MCF 10A (cell line): ENCODE measurements around the gene PMVK. TPM values are rescaled to one million over a fixed set of nuclear protein-coding genes. Genes with fewer than 3 reads are reported as not detected.
A peak's percentile ranks its signal among the peaks of the same experiment; 100 is the strongest.

Experiments
- BruUV-seq: library from RNA; stranded (reverse); fragments of 400-500 nt; replicated peaks from 2 replicates; lab custom pipeline; 2021; lab: Mats Ljungman, UMichigan
- CTCF ChIA-PET: fragments of 300-600 bp; sonication (Branson Sonifier 250); formaldehyde crosslinking; extraction: SDS; loops from one replicate; lab custom pipeline; 2021; ENCODE audit warnings: antibody characterized with exemption, inconsistent platforms; lab: Yijun Ruan, JAX
- POLR2A ChIA-PET: fragments of 300-600, 350-650 bp; sonication (Branson Sonifier 250); formaldehyde crosslinking; extraction: SDS; loops from one replicate; lab custom pipeline; 2020; ENCODE audit warnings: antibody characterized with exemption, inconsistent platforms; lab: Yijun Ruan, JAX
- DNase-seq: peaks from one replicate; pipeline ENCODE4 v3.0.0-alpha.2; 2018; ENCODE audit not compliant: unreplicated experiment
- H3K27ac Mint-ChIP-seq: one replicate; pipeline ENCODE4 v1.8.0; 2022; ENCODE audit warnings: mild to moderate bottlenecking, low read depth, mixed read lengths; ENCODE audit not compliant: unreplicated experiment
- H3K27me3 Mint-ChIP-seq: one replicate; pipeline ENCODE4 v1.8.0; 2022; ENCODE audit warnings: mixed read lengths; ENCODE audit not compliant: insufficient read depth, unreplicated experiment
- H3K36me3 Mint-ChIP-seq: one replicate; pipeline ENCODE4 v1.8.0; 2022; ENCODE audit warnings: mild to moderate bottlenecking, moderate library complexity, mixed read lengths; ENCODE audit not compliant: insufficient read depth, unreplicated experiment
- H3K4me1 Mint-ChIP-seq: one replicate; pipeline ENCODE4 v1.8.0; 2022; ENCODE audit warnings: mixed read lengths; ENCODE audit not compliant: insufficient read depth, unreplicated experiment
- H3K4me3 Mint-ChIP-seq: one replicate; pipeline ENCODE4 v1.8.0; 2022; ENCODE audit warnings: mild to moderate bottlenecking, moderate library complexity, mixed read lengths; ENCODE audit not compliant: unreplicated experiment
- H3K9me3 Mint-ChIP-seq: one replicate; pipeline ENCODE4 v1.8.0; 2022; ENCODE audit warnings: mixed read lengths; ENCODE audit not compliant: unreplicated experiment
- intact Hi-C: fragments of 100-400 bp; cut with micrococcal nuclease; formaldehyde crosslinking; loops from 2 replicates; pipeline ENCODE4 v1.14.1; 2022
- total RNA-seq: library from RNA; stranded (reverse); gene quantifications from 2 replicates; pipeline ENCODE4 v1.2.3, GENCODE V29; 2022
- TF ChIP-seq, protein P1 (sequence below): fragments of 200-600 bp; IDR thresholded peaks from one replicate; pipeline ENCODE4 v1.8.0; 2022; ENCODE audit warnings: antibody characterized with exemption, mild to moderate bottlenecking; ENCODE audit not compliant: unreplicated experiment

PMVK gene
- total RNA-seq, 1 experiment from 2014 or later: 68.9 TPM

DNA sequence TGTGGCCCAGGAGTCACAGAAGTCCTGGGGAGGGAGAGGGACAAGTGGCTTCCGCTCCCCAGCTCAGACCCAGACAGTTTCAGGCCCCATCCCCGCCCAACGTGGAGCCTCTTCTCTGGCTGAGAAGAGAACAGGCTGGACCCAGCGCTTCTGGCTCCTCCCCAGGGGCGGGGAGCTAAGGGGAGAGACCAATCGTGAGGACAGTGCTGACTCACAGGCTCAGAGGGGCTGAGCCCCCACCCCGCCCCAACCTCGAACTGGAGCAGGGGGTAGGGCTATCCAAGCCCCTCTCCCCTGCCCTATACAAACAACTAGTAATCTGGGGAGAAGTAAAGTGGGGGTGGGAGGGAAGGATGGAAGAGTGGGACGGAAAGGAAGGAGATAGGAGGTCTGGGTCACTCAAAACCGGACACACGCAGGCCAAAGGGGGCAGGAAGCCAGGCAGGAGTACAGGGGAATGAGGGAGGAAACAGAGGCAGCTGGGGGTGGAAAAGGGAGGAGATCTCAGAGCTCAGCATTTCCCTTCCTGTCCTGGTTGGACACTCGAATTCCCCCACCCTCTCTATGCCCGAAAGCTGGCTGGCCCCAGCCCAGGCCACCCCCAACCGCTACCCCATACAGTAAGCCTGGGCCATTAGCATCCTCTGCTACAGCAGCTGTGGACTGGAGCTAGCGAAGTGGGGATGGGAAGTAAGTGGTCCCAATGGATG lies 34.3 kb upstream of the PMVK start, which contains the start of gene SHC1:
SHC1 (minus strand) TSS at position 117 of the 710 bp plus-strand sequence. CDS start 221 bp downstream, outside the sequence.
- DNase-seq: peak; percentile 99
- Mint-ChIP-seq H3K27me3 (no peaks in the 10 kb centered on the region), H3K27ac (no peak within 1 kb of the TSS), H3K4me1 (peaks cover 40% of the 10 kb centered on the region), H3K9me3 (no peaks in the 10 kb centered on the region), H3K4me3 (no peak within 1 kb of the TSS), H3K36me3 (peaks cover 53% of the 10 kb centered on the region)
- intact Hi-C loops: loop anchor here (1.0 to 5.0 kb wide), 3 partner anchors 14 to 202 kb away; partner anchors contain the start of genes KRTCAP2 and TRIM46
- POLR2A ChIA-PET: interaction anchor here (0.6 to 41.1 kb wide), 31 partner anchors 0 to 964 kb away, joined by 3 to 1917 read pairs (median 6); partner anchors contain the start of genes ADAM15, ADAR, CKS1B and CLK2
- no TSS peak for BruUV-seq
- TF ChIP-seq, protein P1, sequence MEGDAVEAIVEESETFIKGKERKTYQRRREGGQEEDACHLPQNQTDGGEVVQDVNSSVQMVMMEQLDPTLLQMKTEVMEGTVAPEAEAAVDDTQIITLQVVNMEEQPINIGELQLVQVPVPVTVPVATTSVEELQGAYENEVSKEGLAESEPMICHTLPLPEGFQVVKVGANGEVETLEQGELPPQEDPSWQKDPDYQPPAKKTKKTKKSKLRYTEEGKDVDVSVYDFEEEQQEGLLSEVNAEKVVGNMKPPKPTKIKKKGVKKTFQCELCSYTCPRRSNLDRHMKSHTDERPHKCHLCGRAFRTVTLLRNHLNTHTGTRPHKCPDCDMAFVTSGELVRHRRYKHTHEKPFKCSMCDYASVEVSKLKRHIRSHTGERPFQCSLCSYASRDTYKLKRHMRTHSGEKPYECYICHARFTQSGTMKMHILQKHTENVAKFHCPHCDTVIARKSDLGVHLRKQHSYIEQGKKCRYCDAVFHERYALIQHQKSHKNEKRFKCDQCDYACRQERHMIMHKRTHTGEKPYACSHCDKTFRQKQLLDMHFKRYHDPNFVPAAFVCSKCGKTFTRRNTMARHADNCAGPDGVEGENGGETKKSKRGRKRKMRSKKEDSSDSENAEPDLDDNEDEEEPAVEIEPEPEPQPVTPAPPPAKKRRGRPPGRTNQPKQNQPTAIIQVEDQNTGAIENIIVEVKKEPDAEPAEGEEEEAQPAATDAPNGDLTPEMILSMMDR: no peak
- CTCF ChIA-PET: interaction anchor here (0.5 to 6.7 kb wide), 32 partner anchors 9 to 411 kb away, joined by 3 to 64 read pairs (median 5); partner anchors contain the start of genes ADAM15, FLAD1, KRTCAP2 and LENEP

DNA sequence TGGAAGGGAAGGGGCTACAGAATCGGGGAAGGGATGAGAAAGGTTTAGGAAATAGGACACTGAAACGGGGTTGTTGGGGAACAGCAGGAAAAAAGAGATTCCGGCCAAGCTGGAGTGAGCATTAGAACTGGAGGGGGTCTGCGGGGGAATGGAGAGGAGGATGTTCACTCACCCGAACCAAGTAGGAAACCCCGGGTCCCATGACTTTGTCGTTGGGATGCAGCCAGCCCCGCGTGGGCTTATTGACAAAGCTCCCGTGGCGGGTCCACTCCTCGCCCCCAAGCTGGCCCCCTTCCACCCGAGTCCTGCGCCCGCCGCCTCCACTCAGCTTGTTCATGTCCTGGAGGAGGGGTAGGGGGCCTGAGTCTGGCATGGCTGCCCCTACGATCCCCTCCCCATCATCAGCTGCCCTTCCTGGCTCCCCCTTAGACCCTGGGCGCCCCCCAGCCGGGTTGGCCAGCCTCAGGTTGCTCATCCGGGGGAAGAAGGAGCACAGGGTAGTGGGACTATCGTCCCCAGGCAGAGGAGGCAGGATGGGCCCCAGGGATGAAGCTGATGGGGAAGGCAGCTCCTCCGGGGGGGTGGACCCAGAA lies 33.4 kb upstream of the PMVK start:
- H3K9me3 Mint-ChIP-seq: no peaks in the 10 kb centered on the region
- peaks cover 61% of the 10 kb centered on the region for H3K36me3 Mint-ChIP-seq
- ChIA-PET POLR2A (interaction anchor here (0.9 to 41.1 kb wide), 28 partner anchors 1 to 965 kb away, joined by 3 to 1917 read pairs (median 6); partner anchors contain the start of genes ADAM15, ADAR, CKS1B and EFNA1), CTCF (interaction anchor here (0.6 to 6.7 kb wide), 25 partner anchors 8 to 410 kb away, joined by 3 to 64 read pairs (median 5); partner anchors contain the start of genes ADAM15, FLAD1, LENEP and PMVK)
- intact Hi-C loops: loop anchor here (2.0 to 5.0 kb wide), 2 partner anchors 15 to 202 kb away; partner anchors contain the start of genes KRTCAP2 and TRIM46
- TF ChIP-seq, protein P1: no peak
- peaks cover 49% of the 10 kb centered on the region for H3K4me1 Mint-ChIP-seq
- H3K27me3 Mint-ChIP-seq: no peaks in the 10 kb centered on the region
- H3K27ac Mint-ChIP-seq: no peak overlapping the region
- no peak overlapping the region for H3K4me3 Mint-ChIP-seq
- no peak for DNase-seq
- TSS peak; percentile 1 for BruUV-seq

DNA sequence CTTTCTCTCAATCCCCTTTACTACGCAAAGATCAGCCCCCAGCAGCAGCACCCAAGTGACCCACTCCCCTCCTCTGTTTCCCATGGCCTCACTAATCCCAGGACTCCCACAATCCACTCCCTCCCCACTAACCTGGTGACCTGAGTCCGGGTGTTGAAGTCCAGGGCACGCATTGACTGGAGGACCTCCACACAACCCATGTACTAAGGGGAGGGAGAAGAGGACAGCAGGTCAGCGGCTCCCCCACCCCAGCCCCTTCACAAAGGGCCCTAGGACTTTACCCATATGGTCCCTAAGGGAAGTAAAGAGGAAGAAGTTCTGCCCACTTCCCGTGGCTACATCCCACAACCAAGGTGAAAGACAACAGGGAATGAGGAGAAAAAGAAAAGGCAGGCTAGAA lies 32.7 kb upstream of the PMVK start:
- DNase-seq: no peak
- no TSS peak for BruUV-seq
- ChIA-PET CTCF (interaction anchor here (0.7 to 6.7 kb wide), 11 partner anchors 7 to 116 kb away, joined by 3 to 64 read pairs (median 7); partner anchors contain the start of genes FLAD1, LENEP, PYGO2 and ZBTB7B), POLR2A (interaction anchor here (0.6 to 41.1 kb wide), 14 partner anchors 2 to 224 kb away, joined by 3 to 1917 read pairs (median 75); partner anchors contain the start of genes ADAM15, CKS1B, EFNA1 and EFNA3)
- Mint-ChIP-seq H3K27ac (no peak overlapping the region), H3K27me3 (no peaks in the 10 kb centered on the region), H3K4me3 (no peak overlapping the region), H3K36me3 (peaks cover 68% of the 10 kb centered on the region), H3K4me1 (peaks cover 49% of the 10 kb centered on the region), H3K9me3 (no peaks in the 10 kb centered on the region)
- intact Hi-C loops: no loop called here
- TF ChIP-seq, protein P1: no peak
